Stimulated activated CD8-positive, alpha-beta memory T cell treated with anti-CD3 and anti-CD28 coated beads, Interleukin-2, amount 100 ng/mL, for 1 hour (primary cell): ENCODE results near the gene PLCB3.
"Not testable (repeated sequence)": the region's sequence is repeated elsewhere in the genome, so short reads cannot be mapped to it uniquely, and the experiment has no call there.

Source experiments
- DNase-seq, 2 donors: peaks; one replicate each; pipeline ENCODE4 v3.0.0-alpha.2; 2020; ENCODE audit warnings: low read depth in 2 of 2

The PLCB3 gene

GRCh38 chr11:64235437-64236161 is 15.7 kb upstream of the PLCB3 start:
- DNase-seq = no peak

GRCh38 chr11:64237484-64237951 is 13.8 kb upstream of the PLCB3 start:
- no peak for DNase-seq

GRCh38 chr11:64238076-64238475 is 13.3 kb upstream of the PLCB3 start:
- no peak for DNase-seq

- DNase-seq = no peak
Measured at GRCh38 chr11:64238999-64239398, 12.3 kb upstream of the PLCB3 start.

- DNase-seq = no peak
Measured at GRCh38 chr11:64239662-64240434, 11.5 kb upstream of the PLCB3 start.

GRCh38 chr11:64240435-64241240 is 10.7 kb upstream of the PLCB3 start, which contains the start of gene FKBP2:
TSS of gene FKBP2 (plus strand) at chr11:64241095. CDS start at chr11:64242388, 1,293 bp downstream.
- DNase-seq = peak; percentile 94 to 97

- peak; percentile 99 for DNase-seq
Measured at GRCh38 chr11:64241241-64241490, 10.2 kb upstream of the PLCB3 start.

GRCh38 chr11:64241491-64242374 is 9.6 kb upstream of the PLCB3 start:
- no peak for DNase-seq

- no peak for DNase-seq
Measured at GRCh38 chr11:64243236-64243854, 8.0 kb upstream of the PLCB3 start.

- no peak for DNase-seq
Measured at GRCh38 chr11:64244107-64244506, 7.2 kb upstream of the PLCB3 start.

GRCh38 chr11:64244966-64245365 is 6.4 kb upstream of the PLCB3 start:
- DNase-seq = no peak

- no peak for DNase-seq
Measured at GRCh38 chr11:64245401-64245796, 5.9 kb upstream of the PLCB3 start.

- peak in 1 of 2 donors; percentile 53 for DNase-seq
Measured at GRCh38 chr11:64245797-64246620, 5.3 kb upstream of the PLCB3 start.

- not testable (repeated sequence) for DNase-seq
Measured at GRCh38 chr11:64246621-64246870, 4.8 kb upstream of the PLCB3 start.

- DNase-seq = peak in 1 of 2 donors; percentile 58
Measured at GRCh38 chr11:64246871-64247728, 4.2 kb upstream of the PLCB3 start, which contains the start of gene PPP1R14B. TSS of gene PPP1R14B (minus strand) at chr11:64246943. CDS start at chr11:64246673, 270 bp downstream.

- no peak for DNase-seq
Measured at GRCh38 chr11:64247729-64248531, 3.4 kb upstream of the PLCB3 start.

GRCh38 chr11:64248578-64248977 is 2.8 kb upstream of the PLCB3 start:
- no peak for DNase-seq

GRCh38 chr11:64249038-64249437 is 2.3 kb upstream of the PLCB3 start:
- DNase-seq = no peak
